Measurements from ENCODE around the gene ABHD6. TPM values are rescaled to one million over a fixed set of nuclear protein-coding genes. Genes with fewer than 3 reads are reported as not detected.

The ABHD6 gene
- polyA plus RNA-seq, 1 donor from 2014 or later: 38.9 TPM

DNA sequence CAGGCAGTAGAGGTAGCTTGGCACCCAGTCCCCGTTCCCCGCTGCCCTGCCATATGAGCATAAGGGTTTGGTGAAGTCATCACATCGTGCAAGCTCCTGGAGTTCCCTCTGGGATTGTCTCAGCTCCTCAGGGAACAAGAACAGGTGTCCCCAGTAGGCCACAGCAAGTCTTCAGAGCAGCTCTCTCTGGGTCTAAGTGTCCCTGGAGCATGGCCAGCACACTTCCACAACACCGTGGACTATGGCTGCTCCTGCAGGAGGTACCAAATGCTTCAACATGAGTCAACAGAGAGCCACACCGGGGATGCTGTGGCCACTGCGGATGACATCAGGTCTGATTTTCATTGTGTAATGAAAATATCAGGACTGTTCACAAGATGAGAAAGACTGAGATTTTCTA is 23.1 kb downstream of the ABHD6 start:
- Histone ChIP-seq H3K9ac (ENCODE audit: low read length) (peak overlapping the region; percentile 34), H3K9me2 (ENCODE audit: insufficient read depth, low read length) (no peaks in the 10 kb centered on the region), H3K4me2 (ENCODE audit: low read length) (no peak overlapping the region), H3K27me3 (ENCODE audit: insufficient read depth, low read depth, low read length) (no peaks in the 10 kb centered on the region), H3K27ac (ENCODE audit: low read length) (peak overlapping the region; percentile 64), H3K9me3 (ENCODE audit: low read length) (no peaks in the 10 kb centered on the region), H3F3A (ENCODE audit: insufficient read depth, low read length, poor library complexity, severe bottlenecking) (no peaks in the 10 kb centered on the region), H3K4me3 (ENCODE audit: low read length) (peak overlapping the region; percentile 18), H3K36me3 (ENCODE audit: insufficient read depth, low read length) (no peaks in the 10 kb centered on the region), H3K79me2 (replicated peaks; ENCODE audit: insufficient read depth, low read length) (no peaks in the 10 kb centered on the region), H4K20me1 (ENCODE audit: insufficient read depth) (no peaks in the 10 kb centered on the region), H2AFZ (ENCODE audit: low read depth, low read length) (no peak overlapping the region)
- TF ChIP-seq, protein P1, sequence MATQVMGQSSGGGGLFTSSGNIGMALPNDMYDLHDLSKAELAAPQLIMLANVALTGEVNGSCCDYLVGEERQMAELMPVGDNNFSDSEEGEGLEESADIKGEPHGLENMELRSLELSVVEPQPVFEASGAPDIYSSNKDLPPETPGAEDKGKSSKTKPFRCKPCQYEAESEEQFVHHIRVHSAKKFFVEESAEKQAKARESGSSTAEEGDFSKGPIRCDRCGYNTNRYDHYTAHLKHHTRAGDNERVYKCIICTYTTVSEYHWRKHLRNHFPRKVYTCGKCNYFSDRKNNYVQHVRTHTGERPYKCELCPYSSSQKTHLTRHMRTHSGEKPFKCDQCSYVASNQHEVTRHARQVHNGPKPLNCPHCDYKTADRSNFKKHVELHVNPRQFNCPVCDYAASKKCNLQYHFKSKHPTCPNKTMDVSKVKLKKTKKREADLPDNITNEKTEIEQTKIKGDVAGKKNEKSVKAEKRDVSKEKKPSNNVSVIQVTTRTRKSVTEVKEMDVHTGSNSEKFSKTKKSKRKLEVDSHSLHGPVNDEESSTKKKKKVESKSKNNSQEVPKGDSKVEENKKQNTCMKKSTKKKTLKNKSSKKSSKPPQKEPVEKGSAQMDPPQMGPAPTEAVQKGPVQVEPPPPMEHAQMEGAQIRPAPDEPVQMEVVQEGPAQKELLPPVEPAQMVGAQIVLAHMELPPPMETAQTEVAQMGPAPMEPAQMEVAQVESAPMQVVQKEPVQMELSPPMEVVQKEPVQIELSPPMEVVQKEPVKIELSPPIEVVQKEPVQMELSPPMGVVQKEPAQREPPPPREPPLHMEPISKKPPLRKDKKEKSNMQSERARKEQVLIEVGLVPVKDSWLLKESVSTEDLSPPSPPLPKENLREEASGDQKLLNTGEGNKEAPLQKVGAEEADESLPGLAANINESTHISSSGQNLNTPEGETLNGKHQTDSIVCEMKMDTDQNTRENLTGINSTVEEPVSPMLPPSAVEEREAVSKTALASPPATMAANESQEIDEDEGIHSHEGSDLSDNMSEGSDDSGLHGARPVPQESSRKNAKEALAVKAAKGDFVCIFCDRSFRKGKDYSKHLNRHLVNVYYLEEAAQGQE (IDR thresholded peaks at IDR 0.05; ENCODE audit: borderline replicate concordance): no peak
- TF ChIP-seq, protein P2, sequence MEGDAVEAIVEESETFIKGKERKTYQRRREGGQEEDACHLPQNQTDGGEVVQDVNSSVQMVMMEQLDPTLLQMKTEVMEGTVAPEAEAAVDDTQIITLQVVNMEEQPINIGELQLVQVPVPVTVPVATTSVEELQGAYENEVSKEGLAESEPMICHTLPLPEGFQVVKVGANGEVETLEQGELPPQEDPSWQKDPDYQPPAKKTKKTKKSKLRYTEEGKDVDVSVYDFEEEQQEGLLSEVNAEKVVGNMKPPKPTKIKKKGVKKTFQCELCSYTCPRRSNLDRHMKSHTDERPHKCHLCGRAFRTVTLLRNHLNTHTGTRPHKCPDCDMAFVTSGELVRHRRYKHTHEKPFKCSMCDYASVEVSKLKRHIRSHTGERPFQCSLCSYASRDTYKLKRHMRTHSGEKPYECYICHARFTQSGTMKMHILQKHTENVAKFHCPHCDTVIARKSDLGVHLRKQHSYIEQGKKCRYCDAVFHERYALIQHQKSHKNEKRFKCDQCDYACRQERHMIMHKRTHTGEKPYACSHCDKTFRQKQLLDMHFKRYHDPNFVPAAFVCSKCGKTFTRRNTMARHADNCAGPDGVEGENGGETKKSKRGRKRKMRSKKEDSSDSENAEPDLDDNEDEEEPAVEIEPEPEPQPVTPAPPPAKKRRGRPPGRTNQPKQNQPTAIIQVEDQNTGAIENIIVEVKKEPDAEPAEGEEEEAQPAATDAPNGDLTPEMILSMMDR (IDR thresholded peaks at IDR 0.05; ENCODE audit: poor library complexity, severe bottlenecking): no peak
- TF ChIP-seq EZH2 (IDR thresholded peaks at IDR 0.05; ENCODE audit: borderline replicate concordance, insufficient read depth, low read length, poor library complexity, severe bottlenecking): no peak
- no peak for TF ChIP-seq SMC3 (conservative IDR thresholded peaks at IDR 0.05; ENCODE audit: poor library complexity)
- no peak for TF ChIP-seq RAD21 (conservative IDR thresholded peaks at IDR 0.05)
- no peak for TF ChIP-seq EP300 (conservative IDR thresholded peaks at IDR 0.05; ENCODE audit: poor library complexity, severe bottlenecking)
- TF ChIP-seq POLR2AphosphoS5 (IDR thresholded peaks at IDR 0.05): no peak
- TF ChIP-seq TAF1 (IDR thresholded peaks at IDR 0.05; ENCODE audit: low read depth): no peak
- no peak for TF ChIP-seq MXI1 (conservative IDR thresholded peaks at IDR 0.05; ENCODE audit: poor library complexity, severe bottlenecking)

DNA sequence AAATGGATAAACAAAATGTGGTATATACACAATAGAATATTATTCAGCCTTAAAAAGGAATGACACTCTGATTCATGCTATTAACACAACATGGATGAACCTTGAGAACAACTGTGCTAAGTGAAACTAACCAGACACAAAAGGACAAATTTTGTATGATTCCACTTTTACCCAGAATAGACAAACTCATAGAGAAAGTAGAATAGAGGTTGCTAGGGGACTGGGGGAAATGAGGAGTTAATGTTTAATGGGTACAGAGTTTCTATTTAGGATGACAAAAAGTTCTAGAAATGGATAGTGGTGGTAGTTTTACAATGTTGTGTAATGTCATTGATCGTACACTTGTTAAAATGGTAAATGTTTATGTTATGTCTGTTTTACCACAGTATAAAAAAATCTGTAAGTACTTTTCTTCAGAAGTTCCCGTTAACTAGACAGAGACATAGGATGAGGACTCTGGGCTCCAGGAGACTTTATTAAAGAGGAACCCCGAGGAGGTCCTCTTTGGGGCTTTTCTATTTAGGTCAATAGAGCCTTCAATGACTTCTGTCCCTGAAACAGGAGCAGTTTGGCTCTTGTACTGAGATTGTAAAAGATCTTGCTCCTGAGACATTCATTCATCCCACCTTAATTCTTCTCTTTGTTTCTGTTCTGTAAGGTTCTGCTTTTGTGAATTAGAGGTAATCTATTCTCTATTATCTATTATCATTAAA is 24.5 kb downstream of the ABHD6 start:
- no peak overlapping the region for H3K4me2 ChIP-seq (ENCODE audit: low read length)
- H3K9me3 ChIP-seq (ENCODE audit: low read length): no peaks in the 10 kb centered on the region
- no peaks in the 10 kb centered on the region for H3K36me3 ChIP-seq (ENCODE audit: insufficient read depth, low read length)
- H3K9ac ChIP-seq (ENCODE audit: low read length): no peak overlapping the region
- H3K27me3 ChIP-seq (ENCODE audit: insufficient read depth, low read depth, low read length): no peaks in the 10 kb centered on the region
- no peaks in the 10 kb centered on the region for H3K79me2 ChIP-seq (replicated peaks; ENCODE audit: insufficient read depth, low read length)
- no peak overlapping the region for H3K27ac ChIP-seq (ENCODE audit: low read length)
- H3K4me3 ChIP-seq (ENCODE audit: low read length): no peak overlapping the region
- H3K9me2 ChIP-seq (ENCODE audit: insufficient read depth, low read length): no peaks in the 10 kb centered on the region
- TF ChIP-seq SMC3 (conservative IDR thresholded peaks at IDR 0.05; ENCODE audit: poor library complexity) (no peak), EZH2 (IDR thresholded peaks at IDR 0.05; ENCODE audit: borderline replicate concordance, insufficient read depth, low read length, poor library complexity, severe bottlenecking) (no peak), MXI1 (conservative IDR thresholded peaks at IDR 0.05; ENCODE audit: poor library complexity, severe bottlenecking) (no peak), RAD21 (conservative IDR thresholded peaks at IDR 0.05) (no peak), EP300 (conservative IDR thresholded peaks at IDR 0.05; ENCODE audit: poor library complexity, severe bottlenecking) (no peak), POLR2AphosphoS5 (IDR thresholded peaks at IDR 0.05) (no peak), TAF1 (IDR thresholded peaks at IDR 0.05; ENCODE audit: low read depth) (no peak)
- TF ChIP-seq, protein P2 (IDR thresholded peaks at IDR 0.05; ENCODE audit: poor library complexity, severe bottlenecking): no peak
- TF ChIP-seq, protein P1 (IDR thresholded peaks at IDR 0.05; ENCODE audit: borderline replicate concordance): no peak
- no peaks in the 10 kb centered on the region for H3F3A ChIP-seq (ENCODE audit: insufficient read depth, low read length, poor library complexity, severe bottlenecking)
- H4K20me1 ChIP-seq (ENCODE audit: insufficient read depth): no peaks in the 10 kb centered on the region
- H2AFZ ChIP-seq (ENCODE audit: low read depth, low read length): no peak overlapping the region

Measured in neural cell (in vitro differentiated cells).